K562 (cell line): ENCODE measurements around the gene SAPCD1. TPM values are rescaled to one million over a fixed set of nuclear protein-coding genes. Genes with fewer than 3 reads are reported as not detected.

ENCODE experiments used
- FOXJ3 ChIP-seq: sonication (generic); formaldehyde crosslinking; IDR thresholded peaks from 2 replicates; pipeline ENCODE4 v1.4.0; 2020; ENCODE audit warnings: mild to moderate bottlenecking, missing genetic modification reagents
- HDAC1 ChIP-seq, 2 experiments: fragments of 450-650 bp; IDR thresholded peaks; 2 replicates each; pipeline ENCODE4 v1.6.1; 2016 to 2017; ENCODE audit warnings: inconsistent platforms in 1 of 2, mild to moderate bottlenecking in 1 of 2, moderate library complexity in 1 of 2
- JUN ChIP-seq, 2 experiments: sonication (generic) in 1 of 2; formaldehyde crosslinking in 1 of 2; IDR thresholded peaks; 2 replicates each; pipeline versions ENCODE4 v1.6.1 to v1.8.0; 2012 to 2022; ENCODE audit warnings: borderline replicate concordance in 2 of 2, mild to moderate bottlenecking in 2 of 2, improper control_type of control experiment in 1 of 2, low read depth in 1 of 2, low read length in 1 of 2, missing genetic modification reagents in 1 of 2
- MAZ ChIP-seq, 2 experiments: fragments of 450-650 bp in 1 of 2; sonication (generic) in 1 of 2; formaldehyde crosslinking; IDR thresholded peaks in 1 of 2; conservative IDR thresholded peaks in 1 of 2; 2 replicates each; pipeline versions ENCODE4 v1.4.0 to v1.5.0; 2020; ENCODE audit warnings: mild to moderate bottlenecking in 1 of 2, missing genetic modification reagents in 1 of 2
- MBD2 ChIP-seq: sonication (generic); IDR thresholded peaks from 2 replicates; pipeline ENCODE4 v1.6.1; 2016; ENCODE audit warnings: low read depth, borderline replicate concordance
- POLR2AphosphoS5 ChIP-seq: IDR thresholded peaks from 2 replicates; pipeline ENCODE4 v1.6.1; 2011; ENCODE audit warnings: mild to moderate bottlenecking, low read depth, low read length, moderate library complexity; ENCODE audit not compliant: control insufficient read depth, insufficient read depth
- SREBF1 ChIP-seq: fragments of 150-350 bp; IDR thresholded peaks from 2 replicates; pipeline ENCODE4 v1.6.1; 2014; ENCODE audit warnings: antibody characterized with exemption, low read depth, low read length, borderline replicate concordance
- TEAD1 ChIP-seq, 2 experiments: fragments of 450-650 bp in 1 of 2; sonication (generic) in 1 of 2; formaldehyde crosslinking; IDR thresholded peaks; 2 replicates each; pipeline versions ENCODE4 v1.4.0 to v1.8.0; 2020 to 2022; ENCODE audit warnings: mild to moderate bottlenecking in 2 of 2, missing genetic modification reagents in 1 of 2
- TEAD4 ChIP-seq, 2 experiments: sonication (generic) in 1 of 2; formaldehyde crosslinking in 1 of 2; IDR thresholded peaks; 2 replicates each; pipeline versions ENCODE4 v1.6.1 to v1.8.0; 2012 to 2022; ENCODE audit warnings: borderline replicate concordance in 1 of 2, inconsistent platforms in 1 of 2, low read length in 1 of 2, mild to moderate bottlenecking in 1 of 2, missing genetic modification reagents in 1 of 2
- WHSC1 ChIP-seq: IDR thresholded peaks from one replicate; pipeline ENCODE4 v1.6.1; 2012; ENCODE audit warnings: low read length, control low read depth, inconsistent platforms
- XRCC4 ChIP-seq: IDR thresholded peaks from one replicate; pipeline ENCODE4 v1.6.1; 2011; ENCODE audit not compliant: insufficient read depth, insufficient read length; ENCODE audit errors: extremely low read depth
- ZBTB26 ChIP-seq: fragments of 450-650 bp; formaldehyde crosslinking; IDR thresholded peaks from 2 replicates; pipeline ENCODE4 v1.4.0; 2022; ENCODE audit warnings: missing genetic modification characterization
- ZNF398 ChIP-seq: fragments of 250-450 bp; sonication (Bioruptor Pico); IDR thresholded peaks from 2 replicates; pipeline ENCODE4 v1.8.0; 2021; ENCODE audit warnings: moderate library complexity, mild to moderate bottlenecking, inconsistent platforms
- ZNF644 ChIP-seq: fragments of 200-800 bp; sonication (Bioruptor generic); IDR thresholded peaks from 2 replicates; pipeline ENCODE4 v1.6.1; 2016; ENCODE audit warnings: low read depth, missing genetic modification characterization, missing compliant biosample characterization
- ZNF707 ChIP-seq: fragments of 250-450 bp; sonication (Bioruptor Pico); conservative IDR thresholded peaks from 2 replicates; pipeline ENCODE4 v1.8.0; 2022; ENCODE audit warnings: inconsistent platforms, mild to moderate bottlenecking, moderate library complexity
- polyA plus RNA-seq, 8 experiments: library from polyadenylated mRNA; depleted of rRNA in 4 of 8; stranded (reverse) in 5 of 8; unstranded in 3 of 8; fragments of >200 nt; fragmentation: Nextera tagmentation in 2 of 8; fragmentation: Illumina TruSeq in 1 of 8; extraction: Ambion mirVana in 2 of 8; extraction: Trizol in 1 of 8; gene quantifications; 2 replicates each; pipeline versions ENCODE4 v1.2.1 to v1.2.3, GENCODE V29; 2011 to 2014; ENCODE audit warnings: inconsistent platforms in 1 of 8, missing spikeins in 1 of 8
- total RNA-seq, 7 experiments: library from RNA; depleted of rRNA in 6 of 7; stranded (reverse); fragments of >200 nt in 6 of 7; fragmentation: Illumina TruSeq in 2 of 7; extraction: Trizol in 2 of 7; gene quantifications; 2 replicates each; pipeline versions ENCODE4 v1.2.1 to v1.2.3, GENCODE V29; 2011 to 2021; ENCODE audit warnings: low replicate concordance in 1 of 7

The SAPCD1 gene
- total and polyA plus RNA-seq, 9 of the 15 experiments (the other 6 are each of a cell fraction or from before 2014, with no cell fraction given): 2.6 to 30.2 (median 7.4) TPM

GRCh38 chr6:31769684-31770371 lies 7.4 kb downstream of the SAPCD1 start (continued):
- TF ChIP-seq TEAD4 (IDR thresholded peaks at IDR 0.05; ENCODE audit: low read length): 0 out of 2 replicates have a peak, but pooled peaks have one; percentile 36
- TF ChIP-seq TEAD4 (CRISPR knock-in tag; IDR thresholded peaks at IDR 0.05; ENCODE audit: borderline replicate concordance): no peak
- TF ChIP-seq ZNF707 (CRISPR knock-in tag): no peak
- no peak; the same call in 1 of the 2 replicates for TF ChIP-seq POLR2AphosphoS5
- TF ChIP-seq FOXJ3 (CRISPR knock-in tag): no peak
- TF ChIP-seq SREBF1: 0 out of 2 replicates have a peak, but pooled peaks have one; percentile 80
- no peak for TF ChIP-seq ZNF644
- TF ChIP-seq WHSC1: no peak
- TF ChIP-seq ZBTB26 (CRISPR knock-in tag): peak; percentile 78
- peak in 1 of 2 experiments; percentile 78; a peak in 1 of 4 replicates for TF ChIP-seq HDAC1 (IDR thresholded peaks at IDR 0.05)
- peak; percentile 89 for TF ChIP-seq JUN (IDR thresholded peaks at IDR 0.05; ENCODE audit: borderline replicate concordance, low read depth, low read length)
- 0 out of 2 replicates have a peak, but pooled peaks have one; percentile 47 for TF ChIP-seq JUN (CRISPR knock-in tag; IDR thresholded peaks at IDR 0.05; ENCODE audit: borderline replicate concordance)
- TF ChIP-seq XRCC4: no peak
- TF ChIP-seq TEAD1 (CRISPR knock-in tag; IDR thresholded peaks at IDR 0.05): peak; percentile 57 to 64; a peak in 3 of 4 replicates
- no peak for TF ChIP-seq ZNF398
- TF ChIP-seq MBD2: no peak
- peak; percentile 98 to 99 for TF ChIP-seq MAZ (CRISPR knock-in tag; conservative IDR thresholded peaks at IDR 0.05 in 1 of 2, IDR thresholded peaks at IDR 0.05 in 1 of 2)
